Liver (tissue), 9 donors: ENCODE data around the gene SLX4IP. TPM values are rescaled to one million over a fixed set of nuclear protein-coding genes. Genes with fewer than 3 reads are reported as not detected.

Experiments
- DNase-seq: peaks from one replicate; pipeline ENCODE4 v3.0.0-alpha.2; 2017; ENCODE audit warnings: low spot score
- H3K27ac ChIP-seq, 2 donors: one replicate each; pipeline ENCODE4 v1.7.0; 2013; ENCODE audit warnings: inconsistent platforms in 2 of 2, low read length in 2 of 2, control low read depth in 1 of 2, low read depth in 1 of 2, mild to moderate bottlenecking in 1 of 2
- H3K27me3 ChIP-seq, 4 donors: one replicate each; pipeline versions ENCODE4 v1.6.1 to v1.7.0; 2013; ENCODE audit warnings: low read length in 3 of 4, inconsistent platforms in 1 of 4, mild to moderate bottlenecking in 1 of 4, moderate library complexity in 1 of 4; ENCODE audit not compliant: control insufficient read depth in 4 of 4, insufficient read depth in 4 of 4
- H3K36me3 ChIP-seq, 4 donors: one replicate each; pipeline versions ENCODE4 v1.6.1 to v1.7.0; 2013; ENCODE audit warnings: low read length in 3 of 4, mild to moderate bottlenecking in 3 of 4, low read depth in 1 of 4, moderate library complexity in 1 of 4; ENCODE audit not compliant: control insufficient read depth in 4 of 4, insufficient read depth in 3 of 4
- H3K4me1 ChIP-seq, 4 donors: one replicate each; pipeline versions ENCODE4 v1.6.1 to v1.7.0; 2013; ENCODE audit warnings: low read length in 3 of 4, mild to moderate bottlenecking in 3 of 4, moderate library complexity in 1 of 4; ENCODE audit not compliant: control insufficient read depth in 4 of 4, insufficient read depth in 4 of 4
- H3K4me3 ChIP-seq, 3 donors: one replicate each; pipeline versions ENCODE4 v1.6.1 to v1.7.0; 2013; ENCODE audit warnings: low read length in 3 of 3, control low read depth in 1 of 3, low read depth in 1 of 3, mild to moderate bottlenecking in 1 of 3
- H3K9ac ChIP-seq, 2 donors: one replicate each; pipeline ENCODE4 v1.7.0; 2013; ENCODE audit warnings: low read length in 2 of 2, mild to moderate bottlenecking in 2 of 2, moderate library complexity in 2 of 2, control low read depth in 1 of 2, low read depth in 1 of 2
- H3K9me3 ChIP-seq, 4 donors: one replicate each; pipeline versions ENCODE4 v1.6.1 to v1.7.0; 2013; ENCODE audit warnings: low read length in 3 of 4; ENCODE audit not compliant: control insufficient read depth in 4 of 4
- ATF3 ChIP-seq: IDR thresholded peaks from 2 replicates; pipeline ENCODE4 v1.6.1; 2016; ENCODE audit warnings: antibody characterized with exemption
- CTCF ChIP-seq: fragments of 150-350 bp; IDR thresholded peaks from 2 replicates; pipeline ENCODE4 v1.5.1; 2017; ENCODE audit warnings: improper control_type of control experiment, low read depth, low read length; ENCODE audit not compliant: missing input control
- EGR1 ChIP-seq, 2 donors: IDR thresholded peaks; 2 replicates each; pipeline ENCODE4 v1.6.1; 2016 to 2018; ENCODE audit warnings: antibody characterized with exemption in 2 of 2, low read depth in 2 of 2
- FOXA1 ChIP-seq: IDR thresholded peaks from 2 replicates; pipeline ENCODE4 v1.6.1; 2016; ENCODE audit warnings: antibody characterized with exemption
- FOXA2 ChIP-seq: IDR thresholded peaks from 2 replicates; pipeline ENCODE4 v1.6.1; 2016; ENCODE audit warnings: antibody characterized with exemption
- GABPA ChIP-seq, 2 donors: IDR thresholded peaks in 1 of 2; conservative IDR thresholded peaks in 1 of 2; 2 replicates each; pipeline ENCODE4 v1.6.1; 2016; ENCODE audit warnings: antibody characterized with exemption in 2 of 2, mild to moderate bottlenecking in 1 of 2, moderate library complexity in 1 of 2
- HNF4A ChIP-seq, 2 donors: conservative IDR thresholded peaks; 2 replicates each; pipeline ENCODE4 v1.6.1; 2016; ENCODE audit warnings: antibody characterized with exemption in 2 of 2, mild to moderate bottlenecking in 2 of 2
- HNF4G ChIP-seq: IDR thresholded peaks from 2 replicates; pipeline ENCODE4 v1.6.1; 2016; ENCODE audit warnings: antibody characterized with exemption
- JUND ChIP-seq, 2 donors: IDR thresholded peaks; 2 replicates each; pipeline ENCODE4 v1.6.1; 2016; ENCODE audit warnings: antibody characterized with exemption in 2 of 2
- MAX ChIP-seq: IDR thresholded peaks from 2 replicates; pipeline ENCODE4 v1.6.1; 2016; ENCODE audit warnings: antibody characterized with exemption
- NR2F2 ChIP-seq: IDR thresholded peaks from 2 replicates; pipeline ENCODE4 v1.6.1; 2016; ENCODE audit warnings: antibody characterized with exemption
- RAD21 ChIP-seq, 2 donors: IDR thresholded peaks; 2 replicates each; pipeline ENCODE4 v1.6.1; 2016; ENCODE audit warnings: antibody characterized with exemption in 2 of 2, mild to moderate bottlenecking in 2 of 2
- REST ChIP-seq: IDR thresholded peaks from 2 replicates; pipeline ENCODE4 v1.6.1; 2016; ENCODE audit warnings: antibody characterized with exemption, mild to moderate bottlenecking
- RXRA ChIP-seq, 2 donors: IDR thresholded peaks; 2 replicates each; pipeline ENCODE4 v1.6.1; 2017 to 2018; ENCODE audit warnings: antibody characterized with exemption in 2 of 2, mild to moderate bottlenecking in 1 of 2
- SP1 ChIP-seq: IDR thresholded peaks from 2 replicates; pipeline ENCODE4 v1.6.1; 2018; ENCODE audit warnings: antibody characterized with exemption, mild to moderate bottlenecking
- TAF1 ChIP-seq: conservative IDR thresholded peaks from 2 replicates; pipeline ENCODE4 v1.6.1; 2016; ENCODE audit warnings: antibody characterized with exemption, mild to moderate bottlenecking
- YY1 ChIP-seq: IDR thresholded peaks from 2 replicates; pipeline ENCODE4 v1.6.1; 2016; ENCODE audit warnings: antibody characterized with exemption, mild to moderate bottlenecking
- ZBTB33 ChIP-seq: IDR thresholded peaks from 2 replicates; pipeline ENCODE4 v1.6.1; 2016; ENCODE audit warnings: antibody characterized with exemption
- WGBS: extraction: QIAGEN DNeasy Blood & Tissue Kit; methylation state at CpG from one replicate; pipeline ENCODE4 v1.1.7; 2013; 5-methylcytosine and 5-hydroxymethylcytosine counted together
- polyA plus RNA-seq, 2 donors: library from polyadenylated mRNA; stranded (reverse) in 1 of 2; unstranded in 1 of 2; fragments of 200-250 nt in 1 of 2; fragments of >200 nt in 1 of 2; fragmentation: Nextera tagmentation in 1 of 2; extraction: Ambion mirVana in 1 of 2; gene quantifications; one replicate each; pipeline versions ENCODE4 v1.2.1 to v1.2.3, GENCODE V29; 2013 to 2015
- total RNA-seq, 2 donors: library from RNA; depleted of rRNA; stranded (reverse); fragments of >200 nt; gene quantifications; one replicate each; pipeline ENCODE4 v1.2.3, GENCODE V29; 2014
- donor health status: healthy.
- donor health status: healthy.
- donor health status: healthy.
- donor health status: healthy.
- donor health status: healthy.

Gene SLX4IP
- total and polyA plus RNA-seq, 4 donors = 1.1 to 3.4 (median 2.7) TPM

- no peak for DNase-seq
Measured at GRCh38 chr20:10466855-10467254, 31.8 kb downstream of the SLX4IP start.

More at GRCh38 chr20:10466855-10467254, 31.8 kb downstream of the SLX4IP start:
- 79% methylated on average over 3 of the region's 3 CpGs for WGBS
- Histone ChIP-seq H3K4me3 (no peak overlapping the region), H3K4me1 (peaks cover 0 to 5% (median 1%) of the 10 kb centered on the region in 4 donors), H3K36me3 (no peaks in the 10 kb centered on the region), H3K9ac (no peak overlapping the region), H3K27ac (no peak overlapping the region), H3K27me3 (no peaks in the 10 kb centered on the region), H3K9me3 (peaks cover 0 to 7% (median 3%) of the 10 kb centered on the region in 4 donors)
- TF ChIP-seq RAD21 (IDR thresholded peaks at IDR 0.05) (no peak), YY1 (no peak), RXRA (IDR thresholded peaks at IDR 0.05) (no peak), FOXA2 (no peak), HNF4G (no peak), REST (no peak), SP1 (no peak), GABPA (IDR thresholded peaks at IDR 0.05 in 1 of 2, conservative IDR thresholded peaks at IDR 0.05 in 1 of 2) (no peak), HNF4A (conservative IDR thresholded peaks at IDR 0.05) (no peak), FOXA1 (no peak), ATF3 (no peak), TAF1 (no peak), CTCF (no peak), ZBTB33 (no peak), EGR1 (IDR thresholded peaks at IDR 0.05; ENCODE audit: low read depth in 2 of 2) (no peak), JUND (IDR thresholded peaks at IDR 0.05) (no peak), NR2F2 (no peak), MAX (no peak)
